NK-92 (cell line): Measurements from ENCODE around the gene CRYBG2.
"Not testable (repeated sequence)": the region's sequence is repeated elsewhere in the genome, so short reads cannot be mapped to it uniquely, and the experiment has no call there.

ENCODE experiments used
- DNase-seq: peaks from one replicate; lab custom pipeline; 2025; ENCODE audit not compliant: unreplicated experiment; lab: John Stamatoyannopoulos, UW

CRYBG2 gene

DNA sequence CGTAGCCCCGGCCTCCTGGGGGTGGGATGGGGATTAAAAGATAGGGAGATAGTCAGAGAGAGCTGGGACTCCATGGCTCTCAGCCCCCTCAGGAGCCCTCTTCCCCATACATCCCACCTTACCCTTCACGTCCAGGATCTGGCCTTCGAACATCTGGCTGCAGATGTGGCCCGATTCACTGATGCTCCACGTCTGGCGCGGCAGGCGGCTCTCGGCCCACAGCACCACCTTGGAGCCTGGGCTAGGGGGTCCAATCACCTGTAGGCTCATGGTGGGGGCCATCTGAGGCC is 31.9 kb downstream of the CRYBG2 start:
- no peak for DNase-seq

DNA sequence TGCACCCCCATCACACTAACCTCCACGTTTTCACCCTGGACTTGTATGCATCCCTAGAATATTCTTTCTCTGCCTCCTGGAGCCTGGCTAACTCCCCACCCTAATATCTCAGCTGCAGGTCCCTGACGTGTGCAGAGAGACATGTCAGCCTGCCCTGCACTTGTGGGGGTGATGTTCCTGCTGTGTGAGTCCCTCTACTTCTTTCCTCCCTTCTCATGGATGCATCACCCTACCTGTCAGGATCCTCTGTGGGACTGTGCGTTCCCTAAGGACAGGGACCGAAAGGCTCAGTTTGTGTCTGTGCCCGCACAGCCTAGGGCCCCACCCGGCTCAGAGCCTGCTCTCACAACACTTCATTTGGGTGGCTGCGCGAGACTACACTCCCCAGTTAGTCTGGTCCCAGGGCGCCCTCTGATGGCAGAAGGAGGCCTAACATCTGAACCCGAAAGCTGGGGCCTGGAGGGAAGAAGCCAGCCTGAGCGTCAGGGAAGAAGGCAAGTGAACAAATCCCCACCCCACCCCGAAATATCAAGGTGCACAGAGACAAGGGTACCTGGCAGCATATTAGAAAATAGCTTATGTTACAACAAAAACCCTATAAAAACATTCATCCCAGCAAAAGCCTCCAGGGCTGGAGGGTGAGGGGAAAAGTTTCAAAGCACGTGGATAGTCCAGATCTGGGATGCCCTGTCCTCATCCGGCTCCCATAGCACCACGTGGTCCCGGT is 32.5 kb downstream of the CRYBG2 start:
- DNase-seq, result peak; percentile 58

DNA sequence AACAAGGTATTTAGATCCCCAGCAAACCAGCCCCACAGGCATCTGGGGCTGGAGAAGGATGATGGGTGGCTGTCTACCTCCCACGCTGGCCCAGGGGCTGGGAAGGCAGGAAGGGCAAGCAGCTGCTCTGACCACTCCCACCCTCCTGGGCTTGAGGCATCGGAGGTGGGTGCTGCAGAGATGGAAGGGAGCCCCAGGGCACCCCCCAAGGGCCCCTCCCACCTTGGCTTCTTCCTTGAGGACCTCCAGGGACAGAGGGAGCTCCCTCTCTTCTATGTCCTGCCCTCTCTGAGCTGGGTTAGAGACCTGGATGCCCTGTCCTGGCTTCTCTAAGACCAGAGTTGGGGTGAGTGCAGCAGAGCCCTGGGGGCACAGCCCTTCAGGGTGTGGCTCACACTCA is 33.0 kb downstream of the CRYBG2 start:
- DNase-seq, result no peak

DNA sequence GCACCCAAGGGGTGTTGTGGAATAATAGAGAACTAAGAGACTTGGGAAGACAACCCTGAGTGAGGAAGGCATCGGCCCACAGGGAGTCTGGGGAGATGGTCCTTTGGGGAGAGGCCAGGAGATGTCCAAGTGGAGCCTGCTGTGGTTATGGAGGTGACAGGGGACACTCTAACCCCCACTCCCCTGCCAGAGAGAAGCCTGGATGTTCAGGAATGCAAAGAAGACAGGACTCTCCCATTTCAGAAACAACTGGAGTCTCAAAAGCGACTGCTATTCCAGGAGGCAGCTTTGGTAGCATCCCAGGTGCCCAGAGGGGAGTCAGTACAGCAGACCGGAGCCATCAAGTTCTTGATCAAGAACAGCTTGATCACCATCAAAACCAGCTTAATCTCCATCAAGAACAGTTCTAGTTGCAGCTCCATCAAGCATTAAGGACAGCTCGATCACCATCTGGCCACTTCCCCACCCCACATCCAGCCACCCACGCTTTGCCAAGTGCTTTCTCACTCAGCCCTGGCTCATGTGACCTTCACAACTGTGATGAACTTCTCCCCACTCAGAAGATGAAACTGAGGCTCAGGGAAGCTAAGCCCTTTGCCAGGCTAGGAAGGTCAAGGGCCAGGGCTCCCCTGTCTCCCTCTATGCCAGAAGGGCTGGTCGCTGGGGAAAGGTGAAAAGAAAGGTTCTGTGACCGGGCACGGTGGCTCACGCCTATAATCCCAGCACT is 35.4 kb downstream of the CRYBG2 start:
- DNase-seq, result no peak

DNA sequence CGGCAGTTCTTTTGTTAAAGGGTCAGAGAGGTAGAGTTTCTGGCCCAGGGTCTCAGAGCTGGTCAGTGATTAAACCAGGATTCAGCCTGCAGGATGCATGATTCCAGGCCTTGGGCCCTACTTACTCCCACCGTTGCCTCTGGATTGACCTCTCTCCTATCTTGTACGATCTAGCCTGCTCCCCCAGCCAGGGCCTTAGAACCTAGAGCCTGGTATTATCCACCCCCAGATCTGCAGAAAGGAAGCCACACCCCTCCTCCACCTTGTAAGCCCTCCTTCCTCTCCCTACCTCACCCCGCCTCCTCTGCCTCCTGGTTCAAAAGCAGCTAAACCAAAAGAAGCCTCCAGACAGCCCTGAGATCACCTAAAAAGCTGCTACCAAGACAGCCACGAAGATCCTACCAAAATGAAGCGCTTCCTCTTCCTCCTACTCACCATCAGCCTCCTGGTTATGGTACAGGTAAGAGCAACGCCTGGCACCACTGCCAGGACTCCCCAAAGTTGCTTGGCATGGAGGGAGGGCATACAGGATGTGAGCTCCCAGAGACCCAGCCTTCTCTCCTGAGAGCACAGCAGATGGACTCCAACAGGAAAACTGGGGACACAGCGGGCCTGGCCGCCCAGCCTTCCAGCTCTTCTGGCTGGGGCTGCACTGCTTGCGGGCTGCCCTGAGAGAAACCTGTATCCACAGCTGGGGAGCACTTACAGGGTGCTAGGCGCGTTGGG is 36.2 kb downstream of the CRYBG2 start, which contains the start of gene CD52:
Gene CD52, plus strand, starts transcription at position 347 of the 726 bp plus-strand sequence. Its CDS starts 60 bp downstream, at position 407.
- no peak for DNase-seq

DNA sequence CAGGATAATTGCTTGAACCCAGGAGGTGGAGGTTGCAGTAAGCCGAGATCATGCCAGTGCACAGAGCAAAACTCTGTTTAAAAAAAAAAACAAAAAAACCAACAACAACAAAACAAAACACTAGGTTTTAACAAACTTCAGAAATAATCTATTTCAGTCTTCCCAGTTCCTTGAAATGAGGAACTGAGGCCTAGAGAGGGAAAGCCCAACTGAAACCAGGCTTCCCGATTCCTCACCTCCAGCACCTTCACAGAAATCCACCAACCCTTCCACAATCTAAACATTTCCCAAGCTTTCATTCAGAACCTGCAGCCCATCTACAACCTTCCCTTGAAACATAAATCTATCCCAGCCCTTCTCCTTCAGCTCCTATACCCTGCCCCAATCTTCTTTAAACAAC is 36.8 kb downstream of the CRYBG2 start:
- no peak for DNase-seq

DNA sequence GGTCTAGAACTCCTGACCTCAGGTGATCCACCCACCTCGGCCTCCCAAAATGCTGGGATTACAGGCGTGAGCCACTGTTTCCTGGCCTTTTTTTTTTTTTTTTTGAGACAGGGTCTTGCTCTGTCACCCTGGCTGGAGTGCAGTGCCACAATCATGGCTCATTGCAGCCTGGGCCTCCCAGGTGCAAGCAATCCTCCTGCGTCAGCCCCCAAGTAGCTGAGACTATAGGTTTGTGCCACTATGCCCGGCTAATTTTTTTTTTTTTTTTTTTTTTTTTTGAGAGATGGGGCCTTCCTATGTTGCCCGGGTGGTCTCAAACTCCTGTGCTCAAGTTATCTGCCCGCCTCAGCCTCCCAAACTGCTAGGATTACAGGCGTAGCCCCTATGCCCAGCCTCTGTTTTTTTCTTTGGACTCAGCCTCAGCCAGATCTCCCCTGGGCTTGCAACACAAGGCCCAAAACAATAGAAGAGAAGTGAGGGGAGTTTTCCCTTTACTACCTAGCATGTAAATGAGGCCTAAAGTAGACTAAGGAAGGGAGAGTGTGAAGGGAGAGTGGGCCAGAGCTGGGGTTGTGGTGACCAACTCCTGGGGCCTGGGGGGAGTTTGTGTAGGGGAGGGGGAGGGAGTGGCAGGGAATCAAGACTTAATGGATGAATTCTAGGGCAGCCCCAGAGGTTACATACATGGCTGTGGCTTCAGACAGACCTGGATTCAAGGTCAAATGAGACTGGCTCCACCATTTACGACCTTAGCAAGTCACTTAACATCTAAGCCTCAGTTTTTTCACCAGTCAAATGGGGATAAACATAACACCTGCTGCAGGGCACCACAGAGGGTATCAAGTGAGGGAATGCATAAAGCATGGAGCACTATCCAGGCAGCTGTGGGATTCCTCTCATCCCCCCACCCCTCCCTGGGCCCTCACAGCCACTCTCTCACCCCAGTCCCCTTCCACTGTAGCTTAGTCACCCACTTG is 37.8 kb downstream of the CRYBG2 start:
- no peak for DNase-seq

DNA sequence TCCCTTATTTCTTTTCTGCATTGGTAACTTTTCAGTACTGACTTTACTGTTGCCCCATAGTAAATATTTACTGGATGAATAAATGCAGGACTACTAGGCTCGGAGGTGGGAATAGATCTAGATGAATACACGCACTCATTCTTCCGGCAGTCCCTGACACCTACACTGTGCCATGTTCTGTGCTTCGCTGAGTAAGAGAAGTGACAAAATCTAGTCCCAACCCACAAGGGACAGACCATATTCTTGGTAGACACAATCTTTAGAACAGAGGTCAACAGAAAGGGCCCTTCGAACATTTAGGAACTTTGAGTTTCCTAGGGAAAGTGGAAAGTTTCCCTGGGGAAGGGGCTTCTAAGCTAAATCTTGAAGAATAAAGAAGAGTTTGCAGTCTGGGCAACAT is 39.4 kb downstream of the CRYBG2 start:
- no peak for DNase-seq

DNA sequence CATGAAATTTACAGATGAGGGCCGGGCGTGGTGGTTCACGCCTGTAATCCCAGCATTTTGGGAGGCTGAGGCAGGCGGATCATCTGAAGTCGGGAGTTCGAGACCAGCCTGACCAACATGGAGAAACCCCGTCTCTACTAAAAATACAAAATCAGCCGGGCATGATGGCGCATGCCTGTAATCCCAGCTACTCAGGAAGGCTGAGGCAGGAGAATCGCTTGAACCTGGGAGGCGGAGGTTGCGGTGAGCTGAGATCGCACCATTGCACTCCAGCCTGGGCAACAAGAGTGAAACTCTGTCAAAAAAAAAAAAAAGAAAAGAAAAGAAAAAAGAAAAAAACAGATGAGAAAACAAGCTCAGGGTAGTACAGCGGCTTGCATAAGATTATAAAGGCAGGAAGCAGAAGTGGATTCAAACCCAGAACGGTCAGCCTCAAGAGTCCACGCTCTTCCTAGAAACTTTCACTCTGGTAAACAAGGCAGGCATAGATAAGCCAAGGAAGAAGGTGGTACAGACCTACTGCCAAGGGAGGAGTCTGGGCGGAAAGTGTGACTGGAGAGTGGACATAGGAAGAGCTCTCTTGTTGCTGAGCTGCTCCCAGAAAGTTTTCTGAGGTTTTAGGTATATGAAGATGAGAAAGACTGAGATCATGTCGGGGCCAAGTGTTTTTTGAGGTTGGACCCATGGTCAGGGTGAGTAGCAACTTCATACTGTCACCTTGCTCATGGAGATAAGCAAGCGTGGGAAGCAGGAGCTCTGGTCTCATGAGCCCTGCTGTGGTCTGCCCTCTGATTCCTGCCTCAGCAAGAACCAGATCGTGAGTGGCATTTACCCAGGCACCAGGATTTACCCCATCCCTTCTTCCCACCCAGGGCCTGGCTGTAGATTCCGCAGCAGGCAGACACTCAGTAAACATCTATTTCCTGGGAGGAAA is 45.7 kb downstream of the CRYBG2 start:
- DNase-seq, result not testable (repeated sequence)

DNA sequence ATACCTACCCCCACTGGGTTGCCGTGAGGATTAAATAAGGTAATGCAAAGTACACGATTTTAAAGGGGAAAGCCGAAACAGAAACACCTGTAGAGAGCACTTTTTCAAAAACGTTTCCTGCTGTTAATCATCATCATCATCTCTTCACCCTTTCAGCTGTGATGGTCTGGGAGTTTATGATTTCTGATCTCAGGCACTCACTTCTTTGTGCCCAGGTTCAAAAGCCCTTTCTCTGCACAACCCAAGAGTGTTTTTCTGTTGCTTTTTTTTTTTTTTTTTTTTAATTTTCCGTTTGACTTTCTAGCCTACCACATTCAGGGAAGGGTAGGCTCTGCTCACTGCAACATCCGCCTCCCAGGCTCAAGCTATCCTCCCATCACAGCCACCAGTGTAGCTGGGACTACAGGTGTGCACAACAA is 46.6 kb downstream of the CRYBG2 start:
- no peak for DNase-seq

DNA sequence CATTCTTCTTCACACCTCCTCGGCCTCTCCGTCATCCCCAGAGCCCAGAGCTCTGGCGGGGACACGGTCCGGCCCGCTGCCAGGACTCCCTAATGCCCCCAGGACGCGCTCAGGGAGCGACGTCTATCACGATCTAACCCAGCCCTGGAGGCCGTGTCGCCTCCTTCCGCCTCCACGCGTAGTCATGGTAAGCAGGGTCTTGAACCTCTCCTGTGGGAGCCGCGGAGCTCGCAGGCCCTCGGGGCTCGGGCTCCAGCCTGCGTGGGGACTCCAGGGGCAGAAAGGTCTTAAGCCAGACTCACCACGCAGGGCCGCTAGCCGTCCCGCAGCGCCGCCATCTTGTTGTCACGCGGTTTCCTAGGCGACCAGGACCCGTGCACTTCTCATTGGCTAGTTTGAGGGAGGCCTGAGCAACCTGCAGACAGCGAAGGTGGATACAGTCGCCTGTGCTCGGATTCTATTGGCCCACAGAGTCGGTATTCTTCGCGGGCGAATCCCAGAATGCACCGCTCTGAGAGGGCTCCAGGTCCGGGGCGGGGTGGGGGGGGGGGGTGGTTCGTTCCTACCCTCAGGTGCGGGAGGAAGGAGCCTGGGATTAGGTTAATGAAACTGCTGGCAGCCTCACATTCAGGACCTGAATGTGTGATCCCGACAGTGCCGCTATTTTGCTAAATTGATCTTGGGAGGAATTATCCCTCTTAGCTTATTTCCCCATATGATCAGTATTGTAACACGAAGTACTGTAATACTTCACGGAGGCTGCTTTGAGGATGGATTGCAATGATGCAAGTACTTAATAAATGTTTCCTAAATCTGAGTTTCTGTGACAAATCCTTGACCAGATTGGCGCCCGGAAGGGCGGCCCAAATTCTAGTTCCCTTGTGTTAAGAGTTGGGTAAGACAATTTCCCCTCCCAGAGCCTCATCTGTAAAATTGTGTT is 47.4 kb downstream of the CRYBG2 start, which contains the start of gene UBXN11:
Gene UBXN11, minus strand, starts transcription at position 347 of the 940 bp plus-strand sequence. CDS start 3,753 bp downstream, outside the sequence.
- DNase-seq, result peak; percentile 71

DNA sequence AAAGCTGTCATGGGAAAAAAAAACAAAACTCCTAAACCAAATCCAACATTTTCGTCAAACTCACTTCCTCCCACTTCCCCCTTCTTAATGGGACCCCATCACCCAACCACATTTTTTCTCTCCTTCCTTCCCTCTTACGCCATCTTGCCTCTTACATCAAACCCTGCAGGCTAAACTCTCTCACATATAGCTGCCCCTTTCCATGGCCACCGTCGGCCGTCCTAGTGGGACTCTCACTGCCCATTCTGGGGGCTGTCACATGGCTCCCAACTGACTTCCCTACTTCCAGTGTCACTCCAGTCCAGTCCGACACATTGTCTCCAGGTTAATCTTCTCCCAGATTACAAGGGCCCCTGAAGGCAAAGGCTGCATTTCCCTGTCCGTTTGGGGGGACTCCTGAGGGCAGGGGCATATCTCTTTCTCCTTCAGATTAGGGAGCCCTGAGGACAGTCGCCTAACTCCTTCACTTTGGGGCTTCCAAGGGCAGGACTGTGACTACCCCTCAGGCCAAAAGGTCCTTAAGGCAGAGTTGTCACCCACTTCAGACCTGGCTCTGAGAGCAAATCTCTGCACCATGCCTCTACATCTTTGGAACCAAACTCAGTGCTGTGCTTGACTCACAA is 48.2 kb downstream of the CRYBG2 start:
- no peak for DNase-seq

DNA sequence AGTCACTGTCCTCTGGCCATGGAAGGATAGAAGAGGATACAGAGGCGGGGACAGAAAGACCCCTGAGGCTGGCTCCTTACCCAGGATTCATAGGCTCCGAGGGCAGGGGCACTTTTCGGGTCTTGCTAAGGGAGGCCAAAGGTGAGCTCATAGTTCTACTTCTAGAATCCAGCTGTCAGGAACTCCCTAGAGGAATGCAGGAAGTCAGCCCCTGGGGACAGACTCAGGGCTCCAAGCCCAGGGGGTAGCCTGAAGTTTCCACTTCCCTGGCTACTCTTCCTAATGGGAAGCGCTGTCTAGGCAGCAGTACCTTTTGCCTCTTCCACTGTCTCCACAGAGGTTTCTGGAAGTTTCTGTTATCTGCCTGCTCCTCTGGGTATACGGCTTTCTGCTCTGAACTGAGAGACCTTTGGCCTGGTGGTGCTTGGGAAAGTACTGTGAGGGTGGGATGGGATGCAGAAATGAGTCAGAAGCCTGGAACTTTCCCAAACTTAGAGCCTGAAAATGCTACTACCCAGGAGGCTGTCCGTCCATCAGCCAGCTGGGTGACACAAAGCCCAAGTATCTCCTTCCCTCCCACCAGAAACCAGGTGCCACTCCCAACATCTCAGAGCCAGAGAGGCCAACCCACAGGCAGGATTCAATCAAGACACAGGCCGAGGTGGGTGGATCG is 51.1 kb downstream of the CRYBG2 start:
- DNase-seq, result no peak

DNA sequence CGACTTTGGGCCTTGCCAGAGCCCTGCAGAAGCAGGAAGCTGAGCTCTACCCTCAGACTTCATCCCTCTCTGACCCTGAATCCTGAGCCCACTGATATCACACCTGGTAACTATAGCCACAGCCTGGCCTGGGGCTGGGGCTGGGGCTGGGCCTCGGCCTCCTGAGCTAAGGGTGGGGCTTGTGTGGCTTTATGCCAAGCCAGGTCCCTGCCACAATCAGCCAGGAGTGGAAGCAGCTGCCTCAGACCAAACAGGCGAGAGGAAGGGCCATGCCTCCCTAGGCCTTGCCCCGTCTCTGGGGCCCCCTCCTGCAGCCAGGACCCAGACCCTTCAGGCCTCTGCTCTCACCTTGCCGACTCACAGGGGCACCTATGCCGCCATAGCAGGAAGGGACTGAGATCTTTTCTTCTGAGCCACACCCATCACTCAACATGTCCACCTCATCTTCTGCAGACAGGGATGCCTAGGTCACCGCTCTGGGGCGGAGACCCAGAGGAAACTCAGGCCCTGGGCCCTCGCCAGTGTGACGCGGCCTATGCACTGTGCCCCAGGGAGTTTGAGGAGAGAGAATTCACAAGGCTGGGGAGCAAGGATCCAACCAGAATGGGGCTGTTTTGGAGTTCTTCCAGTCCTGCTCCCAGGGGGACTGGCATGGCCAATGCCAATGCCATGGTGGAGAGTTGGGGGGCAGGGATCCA is 53.2 kb downstream of the CRYBG2 start:
- no peak for DNase-seq

DNA sequence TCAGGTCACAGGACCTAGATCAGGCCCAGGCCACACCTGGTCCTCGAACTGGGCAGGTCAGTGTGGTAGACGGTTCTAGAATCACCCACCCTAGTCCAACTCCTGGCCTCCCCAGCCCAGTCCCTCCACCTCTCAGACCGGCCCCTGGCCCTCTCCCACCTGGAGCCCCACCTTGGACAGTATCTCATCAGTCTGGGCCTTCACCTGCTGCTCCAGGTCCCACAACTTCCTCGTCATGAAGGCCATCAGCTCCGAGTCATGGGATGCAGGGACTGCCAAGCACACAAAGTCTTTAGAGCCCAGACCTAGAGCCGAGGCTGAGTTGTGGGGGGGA is 56.2 kb downstream of the CRYBG2 start:
- DNase-seq, result no peak

DNA sequence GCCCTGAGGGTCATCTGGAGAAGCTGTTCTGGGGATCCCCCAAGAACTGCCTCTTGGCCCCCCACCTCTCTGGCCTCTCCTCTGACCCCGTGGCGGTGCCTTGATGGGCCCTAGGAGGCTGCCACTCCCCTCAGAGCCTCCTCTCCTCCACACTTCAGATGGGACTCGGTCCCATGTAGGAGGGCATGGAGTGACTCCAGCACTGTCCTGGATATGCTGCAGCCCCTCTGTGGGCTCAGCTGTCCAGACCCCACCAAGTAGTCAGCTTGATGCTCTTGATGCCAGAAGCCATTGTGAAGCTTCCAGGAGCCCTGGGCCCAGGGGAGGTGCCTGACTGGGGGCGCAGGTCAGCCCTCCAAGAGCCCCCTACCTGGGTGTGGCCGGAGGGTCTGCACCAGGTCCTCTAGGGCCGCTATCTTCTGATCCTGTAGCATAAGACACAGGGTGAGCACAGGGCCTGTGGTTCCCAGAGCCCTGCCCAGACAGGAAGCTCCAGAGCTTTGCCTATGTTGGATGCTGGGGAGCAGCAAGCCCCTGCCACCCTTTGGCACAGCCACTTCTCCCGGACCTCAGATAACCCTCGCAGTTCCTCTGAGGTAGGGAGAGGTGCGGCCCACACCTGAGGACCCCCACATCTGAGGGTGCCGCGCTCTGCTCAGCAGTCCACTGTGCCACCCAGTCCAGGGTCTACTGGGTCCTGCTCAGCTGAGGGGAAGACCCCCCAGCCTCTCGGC is 56.7 kb downstream of the CRYBG2 start:
- no peak for DNase-seq
